Embryonic facial prominence (tissue), 1 donor: ENCODE measurements around the gene ATOX1.
"Not testable (repeated sequence)": the region's sequence is repeated elsewhere in the genome, so short reads cannot be mapped to it uniquely, and the experiment has no call there.

ENCODE experiments used
- DNase-seq: peaks from one replicate; pipeline ENCODE4 v3.0.0-alpha.2; 2016; ENCODE audit errors: extremely low spot score

Gene ATOX1

DNA sequence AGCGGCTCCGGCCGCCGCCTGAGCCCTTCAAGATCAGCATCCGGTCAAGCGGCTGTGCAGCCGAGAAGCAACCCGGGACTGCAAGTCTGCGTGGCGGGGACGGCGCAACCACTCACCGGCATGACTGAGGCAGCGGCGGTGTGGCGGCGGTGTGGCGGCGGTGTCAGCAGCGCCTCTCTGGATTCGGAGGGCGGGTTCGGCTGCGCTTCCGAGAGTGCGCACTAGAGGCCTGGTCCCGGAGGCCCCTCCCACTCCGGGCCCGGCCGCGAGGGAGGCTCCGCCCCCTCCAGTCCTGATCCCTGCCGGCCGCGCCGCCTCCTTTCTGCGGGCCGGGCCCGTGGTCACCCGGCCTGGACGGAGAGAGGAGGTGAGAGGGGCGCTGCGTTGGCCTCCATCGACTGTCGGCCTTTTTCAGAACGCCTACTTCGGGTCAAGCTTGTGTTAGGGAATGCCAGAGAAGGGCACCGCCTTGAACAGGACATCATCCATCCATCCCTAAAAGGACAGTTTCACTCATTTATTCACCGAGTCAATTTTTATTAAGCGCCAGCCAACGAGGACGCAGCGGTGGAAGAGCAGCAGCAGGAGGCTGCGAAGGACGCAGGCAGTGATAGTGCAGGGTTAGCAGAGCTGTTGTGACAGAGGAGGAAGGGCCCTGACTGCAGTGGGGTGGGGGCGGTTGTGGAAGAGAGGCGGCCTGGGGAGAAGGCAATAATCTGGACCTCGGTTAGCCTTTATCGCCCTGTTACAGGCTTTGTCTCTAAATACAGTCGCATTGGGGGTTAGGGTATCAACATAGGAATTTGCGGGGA is at the start of gene ATOX1:
Gene ATOX1 (minus strand): TSS at position 202 of the 812 bp plus-strand sequence. CDS start 80 bp downstream, at position 122.
- DNase-seq = peak; percentile 59

DNA sequence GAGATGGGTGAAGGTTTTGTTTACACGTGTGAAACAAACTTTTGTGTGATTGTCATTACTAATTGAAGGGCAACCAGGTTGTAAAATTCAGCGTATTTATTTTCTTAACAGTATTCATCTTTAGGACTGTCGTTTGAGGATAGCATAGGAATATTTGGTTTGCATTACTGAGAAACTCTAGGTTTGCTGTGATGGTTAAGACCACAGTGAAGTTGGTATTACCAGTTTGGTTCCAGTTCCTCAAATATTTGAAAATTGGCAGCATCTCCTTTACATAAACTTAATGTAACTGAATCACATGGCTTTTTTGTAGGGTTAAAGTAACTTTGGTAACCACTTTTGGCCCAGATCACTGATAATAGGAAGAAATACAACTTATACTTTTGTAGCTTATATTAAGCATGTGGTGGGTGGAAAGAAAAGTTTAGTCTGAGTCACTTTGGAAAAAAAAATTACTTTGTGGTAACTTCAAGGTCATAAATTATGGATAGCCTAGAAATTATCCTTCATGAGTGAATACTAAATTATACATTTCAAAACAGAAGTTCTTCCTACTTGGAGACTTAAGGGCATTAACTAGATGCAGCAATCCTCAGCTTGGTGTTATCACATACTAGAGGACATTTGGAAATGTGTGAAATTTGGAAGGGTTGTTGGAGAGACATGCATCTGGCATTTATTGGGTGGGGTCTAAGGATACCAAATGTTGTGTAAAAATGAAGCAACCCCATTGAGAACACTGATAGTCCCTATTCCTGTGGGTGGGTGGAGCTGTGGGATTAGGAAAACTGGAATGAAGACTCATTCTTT is 47.2 kb upstream of the ATOX1 start:
- DNase-seq = no peak

DNA sequence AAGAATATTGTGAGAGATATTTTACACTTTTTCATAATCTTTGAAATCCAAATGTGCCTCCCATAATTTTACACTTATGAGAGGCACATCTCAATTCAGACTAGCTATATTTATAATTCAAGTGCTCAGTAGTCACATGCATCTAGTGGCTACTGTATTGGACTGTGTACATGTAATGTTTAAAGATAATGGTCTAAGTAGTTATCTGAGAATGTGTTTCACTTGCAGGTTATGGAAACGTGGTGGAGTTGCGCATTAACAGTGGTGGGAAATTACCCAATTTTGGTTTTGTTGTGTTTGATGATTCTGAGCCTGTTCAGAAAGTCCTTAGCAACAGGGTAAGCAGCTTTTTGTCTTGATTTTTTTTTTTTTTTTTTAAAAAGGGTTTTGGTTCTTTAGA is 42.1 kb upstream of the ATOX1 start:
- no peak for DNase-seq

DNA sequence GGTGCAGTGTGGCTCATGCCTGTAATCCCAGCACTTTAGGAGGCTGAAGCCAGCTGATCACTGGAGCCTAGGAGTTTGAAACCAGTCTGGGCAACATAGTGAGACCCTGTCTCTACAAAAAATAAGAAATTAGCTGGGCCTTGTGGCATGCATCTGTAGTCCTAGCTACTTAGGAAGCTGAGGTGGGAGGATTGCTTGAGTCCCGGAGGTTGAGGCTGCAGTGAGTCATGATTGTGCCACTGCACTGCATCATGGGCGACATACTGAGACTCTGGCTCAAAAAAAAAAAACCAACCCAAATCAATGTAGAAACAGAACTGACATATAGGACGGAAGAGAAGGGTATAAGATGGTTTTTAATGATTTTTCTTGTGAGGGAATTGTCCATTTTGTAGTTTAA is 41.0 kb upstream of the ATOX1 start:
- no peak for DNase-seq

DNA sequence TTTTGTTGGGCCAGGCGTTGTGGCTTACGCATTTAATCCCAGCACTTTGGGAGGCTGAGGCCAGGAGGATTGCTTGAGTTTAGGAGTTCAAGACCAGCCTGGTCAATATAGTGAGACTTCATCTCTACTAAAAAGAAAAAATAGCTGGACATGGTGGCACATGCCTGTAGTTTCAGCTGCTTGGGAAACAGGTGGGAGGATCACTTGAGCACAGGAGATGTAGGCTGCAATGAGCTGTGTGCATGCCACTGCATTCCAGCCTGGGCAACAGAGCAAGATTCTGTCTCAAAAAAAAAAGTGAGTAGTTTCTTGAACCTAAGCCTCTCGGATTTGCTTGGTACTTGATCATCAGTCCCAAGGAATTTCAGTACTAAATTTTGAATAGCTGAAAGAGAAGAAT is 40.2 kb upstream of the ATOX1 start:
- DNase-seq = no peak

- no peak for DNase-seq
Observed at GRCh38 chr5:151795426-151795825, 37.0 kb upstream of the ATOX1 start.

DNA sequence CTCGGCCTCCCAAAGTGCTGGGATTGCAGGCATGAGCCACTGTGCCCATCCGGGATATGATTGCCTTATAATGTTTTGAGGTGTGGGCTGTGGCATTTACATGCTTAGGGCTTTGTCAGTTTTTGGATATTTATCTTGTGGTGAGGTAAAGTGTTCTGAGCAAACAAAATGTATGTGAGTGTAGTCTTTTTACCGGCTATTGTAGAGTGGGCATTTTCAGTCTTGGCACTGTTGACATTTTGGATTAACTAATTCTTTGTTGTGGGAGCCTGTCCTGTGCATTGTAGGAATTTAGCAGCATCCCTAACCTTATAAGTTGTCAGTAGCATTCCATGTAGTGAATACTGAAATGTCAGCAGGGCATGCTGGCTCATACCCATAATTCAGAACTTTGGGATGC is 34.9 kb upstream of the ATOX1 start:
- DNase-seq = no peak

- DNase-seq = no peak
Observed at GRCh38 chr5:151787817-151788216, 29.4 kb upstream of the ATOX1 start.

DNA sequence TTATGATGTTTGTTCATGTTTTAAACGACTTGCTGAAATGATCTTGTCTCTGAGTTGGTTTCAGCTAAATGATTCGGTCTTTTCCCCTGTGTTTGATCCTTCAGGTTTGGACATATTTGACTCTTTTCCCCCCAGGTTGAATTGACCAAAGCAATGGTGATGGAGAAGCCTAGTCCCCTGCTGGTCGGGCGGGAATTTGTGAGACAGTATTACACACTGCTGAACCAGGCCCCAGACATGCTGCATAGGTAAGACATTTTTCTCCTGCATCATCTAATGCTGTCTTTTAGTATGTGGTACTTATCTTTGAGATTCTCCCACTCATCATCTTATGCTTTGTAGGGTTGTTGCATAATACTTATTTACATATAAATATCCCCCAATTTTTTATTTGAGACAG is 28.0 kb upstream of the ATOX1 start:
- no peak for DNase-seq

GRCh38 chr5:151784141-151784540 is 25.7 kb upstream of the ATOX1 start:
- no peak for DNase-seq

DNA sequence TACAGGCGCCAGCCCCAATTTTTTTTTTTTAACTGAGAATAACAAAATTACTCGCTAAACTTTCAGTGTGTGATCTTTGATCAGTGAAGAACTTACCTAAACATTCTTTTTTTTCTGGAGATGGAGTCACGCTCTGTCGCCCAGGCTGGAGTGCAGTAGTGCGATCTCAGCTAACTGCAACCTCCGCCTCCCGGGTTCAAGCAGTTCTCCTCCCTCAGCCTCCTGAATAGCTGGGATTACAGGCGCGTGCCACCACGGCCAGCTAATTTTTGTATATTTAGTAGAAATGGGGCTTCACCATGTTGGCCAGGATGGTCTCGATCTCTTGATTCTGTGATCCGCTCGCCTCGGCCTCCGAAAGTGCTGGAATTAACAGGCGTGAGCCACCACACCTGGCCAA is 25.2 kb upstream of the ATOX1 start:
- not testable (repeated sequence) for DNase-seq

GRCh38 chr5:151781201-151781600 is 22.8 kb upstream of the ATOX1 start:
- no peak for DNase-seq

- no peak for DNase-seq
Observed at GRCh38 chr5:151780348-151780747, 21.9 kb upstream of the ATOX1 start.

DNA sequence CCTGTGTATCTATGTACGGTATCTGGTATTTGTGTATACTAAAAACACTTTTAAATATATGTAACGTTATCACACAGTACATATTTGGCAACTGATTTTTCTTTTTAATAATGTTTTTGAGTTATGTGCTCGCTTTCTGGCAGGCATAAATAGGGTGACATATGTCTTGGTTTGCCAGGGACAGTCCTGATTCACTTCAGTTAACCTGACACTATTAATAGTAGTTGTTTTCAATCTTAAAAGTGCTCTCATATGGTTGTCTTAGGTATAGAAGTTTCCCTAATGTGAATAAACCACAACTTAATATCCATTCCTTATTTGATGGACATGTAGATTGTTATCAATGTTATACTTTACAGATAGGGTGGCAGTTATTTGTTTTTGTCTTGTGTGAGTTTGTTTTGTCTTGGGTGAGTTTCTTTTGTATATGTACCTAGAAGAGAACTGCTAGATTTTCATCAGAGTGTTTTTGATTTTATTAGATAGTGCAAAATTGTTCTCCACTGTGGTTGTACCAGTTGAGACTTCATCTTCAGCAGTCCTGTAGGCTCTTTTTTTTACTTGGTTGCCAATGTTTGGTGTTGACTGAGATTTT is 21.2 kb upstream of the ATOX1 start:
- no peak for DNase-seq

DNA sequence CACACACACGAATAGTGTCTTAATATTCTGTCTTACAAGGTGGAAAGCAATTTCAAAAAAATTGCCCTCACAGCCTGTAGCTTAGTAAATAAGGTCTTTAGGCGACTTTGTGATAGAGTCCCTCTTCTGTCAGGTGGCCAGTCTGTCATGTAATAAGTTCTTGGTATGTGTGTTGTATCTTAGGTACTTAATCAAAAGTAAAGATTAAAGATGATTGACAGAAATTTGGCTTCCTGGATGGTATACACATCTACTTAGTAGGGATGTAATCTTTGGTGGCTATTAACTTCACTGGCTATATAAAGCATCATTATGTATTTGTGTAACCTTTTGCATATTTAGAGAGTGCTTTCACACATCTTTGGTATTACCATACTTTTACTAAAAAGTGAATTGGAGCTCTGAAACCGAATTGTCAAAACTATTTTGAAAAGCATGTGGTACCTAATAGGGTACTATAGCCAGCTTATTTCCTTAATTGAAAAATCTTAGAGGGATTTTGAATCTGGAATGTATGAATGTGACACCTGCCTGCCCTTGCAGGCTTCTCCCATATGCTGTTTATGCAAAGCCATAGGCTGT is 16.7 kb upstream of the ATOX1 start:
- no peak for DNase-seq

DNA sequence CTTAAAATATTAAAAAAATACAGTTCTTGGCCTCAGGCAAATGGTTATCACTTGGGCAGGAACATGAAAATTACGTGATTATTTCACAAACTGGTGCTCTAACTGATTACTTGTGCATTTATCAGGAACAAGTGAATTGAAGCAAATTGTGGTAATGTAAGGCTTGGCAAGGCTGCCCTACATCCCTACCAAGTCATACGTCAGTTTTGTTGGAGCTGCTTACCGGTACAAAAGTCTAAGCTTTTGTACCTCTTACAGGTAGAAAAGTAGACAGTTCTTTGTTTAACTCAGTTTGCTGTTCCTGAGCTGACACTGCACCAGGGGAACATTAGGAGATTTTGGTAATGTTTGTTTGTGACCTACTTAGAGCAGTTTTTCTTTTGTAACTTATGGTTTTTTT is 15.5 kb upstream of the ATOX1 start:
- DNase-seq = no peak

DNA sequence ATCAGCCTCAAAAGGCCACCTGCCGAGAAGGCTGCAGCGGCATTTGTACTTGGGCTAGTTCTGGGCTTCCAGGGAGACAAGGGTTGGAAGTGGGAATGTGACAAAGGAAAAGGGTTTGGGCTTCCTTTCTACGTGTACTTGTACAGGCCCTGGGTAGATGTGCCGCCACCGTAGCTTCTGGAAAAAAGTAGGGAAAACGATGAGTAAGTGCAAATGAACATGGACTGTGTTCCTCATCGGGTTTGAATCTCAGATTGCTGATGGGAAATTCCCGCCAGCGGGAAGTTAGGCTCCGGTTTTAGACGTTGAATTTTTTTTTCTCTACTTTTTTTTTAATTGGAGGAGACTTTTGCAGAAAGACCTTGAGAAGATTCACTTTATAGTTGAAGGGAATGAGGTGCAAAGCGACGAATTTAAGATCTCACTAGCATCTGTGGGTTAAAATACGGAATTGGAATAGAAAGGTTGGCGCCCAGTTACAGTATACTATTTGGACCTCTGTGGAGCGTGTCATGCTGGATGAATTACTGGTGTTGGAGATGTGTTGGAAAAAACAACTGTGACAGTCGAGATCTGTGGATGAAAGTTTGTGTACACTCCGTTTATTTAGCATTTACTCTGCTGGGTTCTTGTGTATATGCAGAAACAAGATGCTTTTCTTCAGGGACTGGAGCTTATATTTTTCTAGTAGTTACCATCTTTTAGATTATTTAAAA is 14.6 kb upstream of the ATOX1 start:
- DNase-seq = peak; percentile 10

DNA sequence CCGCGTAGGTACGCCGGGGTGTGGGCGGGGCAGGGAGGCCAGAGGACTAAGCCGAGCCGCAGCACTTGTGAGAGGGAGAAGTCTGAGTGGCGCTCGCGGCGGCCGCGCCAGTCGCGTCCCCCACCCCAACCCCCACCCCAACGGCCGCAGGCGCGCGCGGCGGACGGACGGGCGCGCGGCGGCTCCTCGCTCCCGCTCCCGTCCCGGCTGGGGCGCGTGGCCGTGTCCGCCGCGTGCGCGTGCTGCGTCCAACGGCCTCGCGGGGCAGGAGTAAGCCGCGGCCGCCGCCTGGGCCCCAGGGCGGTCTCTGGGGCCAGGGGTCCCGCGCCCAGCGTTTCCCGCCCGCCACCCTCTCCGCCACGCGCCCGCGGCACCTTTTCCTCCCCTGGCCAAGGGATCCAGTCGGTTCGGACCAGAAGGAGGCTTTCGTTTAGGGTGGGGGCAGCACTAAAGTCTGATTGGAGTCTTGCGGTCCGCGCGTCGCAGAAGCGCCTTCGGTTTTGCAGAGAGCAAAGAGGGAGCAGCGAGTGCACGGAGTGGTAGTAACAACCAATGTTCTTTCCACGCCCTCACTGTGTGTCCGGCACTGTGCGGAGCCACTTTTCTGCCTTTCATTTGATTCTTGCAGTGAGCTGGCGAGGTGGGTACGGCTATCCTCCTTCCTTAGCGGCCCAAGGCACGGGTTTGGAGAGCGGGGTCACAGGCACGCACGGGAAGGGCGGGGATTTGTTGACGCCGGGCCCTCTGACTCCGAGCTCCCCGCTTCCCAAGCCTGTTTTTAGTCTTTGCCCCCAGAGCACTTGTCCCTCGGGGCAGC is 13.8 kb upstream of the ATOX1 start:
- DNase-seq = no peak

- peak; percentile 100 for DNase-seq
Observed at GRCh38 chr5:151771259-151772028, 13.0 kb upstream of the ATOX1 start, which contains the start of gene G3BP1. TSS of gene G3BP1 (plus strand) at chr5:151771954. CDS start at chr5:151786621, 14,667 bp downstream.
